ENCODE results near the gene KCNQ5.

KCNQ5 gene

GRCh38 chr6:72761761-72762160 is 139.9 kb downstream of the KCNQ5 start:
- no peak for TF ChIP-seq FOXP2 (optimal IDR thresholded peaks at IDR 0.05; ENCODE audit: control extremely low read depth, extremely low read length, insufficient read depth)
- TF ChIP-seq EZH2 (IDR thresholded peaks at IDR 0.05): no peak
- TF ChIP-seq POLR2AphosphoS5 (IDR thresholded peaks at IDR 0.05; ENCODE audit: borderline replicate concordance, low read depth, low read length): no peak

GRCh38 chr6:72769459-72770125 is 147.7 kb downstream of the KCNQ5 start:
- H3K36me3 ChIP-seq (ENCODE audit: insufficient read depth, low read length): no peaks in the 10 kb centered on the region
- H3K9ac ChIP-seq (ENCODE audit: insufficient read length): no peak overlapping the region
- no peaks in the 10 kb centered on the region for H3K9me3 ChIP-seq (ENCODE audit: low read depth, low read length)
- no peak for DNase-seq (ENCODE audit: low read depth, low spot score)
- no peak overlapping the region for H3K27ac ChIP-seq
- no peak for TF ChIP-seq FOXP2 (optimal IDR thresholded peaks at IDR 0.05; ENCODE audit: control extremely low read depth, extremely low read length, insufficient read depth)
- no peak for TF ChIP-seq POLR2AphosphoS5 (IDR thresholded peaks at IDR 0.05; ENCODE audit: borderline replicate concordance, low read depth, low read length)
- TF ChIP-seq EZH2 (IDR thresholded peaks at IDR 0.05): no peak
- H3K4me3 ChIP-seq: no peak overlapping the region

More at GRCh38 chr6:72761761-72762160, 139.9 kb downstream of the KCNQ5 start:
- Histone ChIP-seq H3K36me3 (ENCODE audit: insufficient read depth, low read length) (no peaks in the 10 kb centered on the region), H3K9ac (ENCODE audit: insufficient read length) (no peak overlapping the region), H3K27ac (no peak overlapping the region), H3K4me3 (no peak overlapping the region), H3K9me3 (ENCODE audit: low read depth, low read length) (no peaks in the 10 kb centered on the region)
- DNase-seq (ENCODE audit: low read depth, low spot score): no peak

GRCh38 chr6:72770959-72771358 is 149.1 kb downstream of the KCNQ5 start:
- H3K9me3 ChIP-seq (ENCODE audit: low read depth, low read length): no peaks in the 10 kb centered on the region
- H3K4me3 ChIP-seq: no peak overlapping the region
- DNase-seq (ENCODE audit: low read depth, low spot score): no peak
- H3K9ac ChIP-seq (ENCODE audit: insufficient read length): no peak overlapping the region
- no peaks in the 10 kb centered on the region for H3K36me3 ChIP-seq (ENCODE audit: insufficient read depth, low read length)
- TF ChIP-seq POLR2AphosphoS5 (IDR thresholded peaks at IDR 0.05; ENCODE audit: borderline replicate concordance, low read depth, low read length) (no peak), FOXP2 (optimal IDR thresholded peaks at IDR 0.05; ENCODE audit: control extremely low read depth, extremely low read length, insufficient read depth) (no peak), EZH2 (IDR thresholded peaks at IDR 0.05) (no peak)
- no peak overlapping the region for H3K27ac ChIP-seq

- no peaks in the 10 kb centered on the region for H3K9me3 ChIP-seq (ENCODE audit: low read depth, low read length)
- no peak for DNase-seq (ENCODE audit: low read depth, low spot score)
- H3K36me3 ChIP-seq (ENCODE audit: insufficient read depth, low read length): no peaks in the 10 kb centered on the region
- TF ChIP-seq FOXP2 (optimal IDR thresholded peaks at IDR 0.05; ENCODE audit: control extremely low read depth, extremely low read length, insufficient read depth) (no peak), EZH2 (IDR thresholded peaks at IDR 0.05) (no peak), POLR2AphosphoS5 (IDR thresholded peaks at IDR 0.05; ENCODE audit: borderline replicate concordance, low read depth, low read length) (no peak; the same call in 1 of the 2 replicates)
- H3K9ac ChIP-seq (ENCODE audit: insufficient read length): no peak overlapping the region
- H3K4me3 ChIP-seq: no peak overlapping the region
- no peak overlapping the region for H3K27ac ChIP-seq
Measured at GRCh38 chr6:72776456-72776855, 154.6 kb downstream of the KCNQ5 start.

GRCh38 chr6:72781624-72782023 is 159.8 kb downstream of the KCNQ5 start:
- H3K27ac ChIP-seq: no peak overlapping the region
- no peak for DNase-seq (ENCODE audit: low read depth, low spot score)
- no peaks in the 10 kb centered on the region for H3K9me3 ChIP-seq (ENCODE audit: low read depth, low read length)
- no peak overlapping the region for H3K4me3 ChIP-seq
- no peaks in the 10 kb centered on the region for H3K36me3 ChIP-seq (ENCODE audit: insufficient read depth, low read length)
- H3K9ac ChIP-seq (ENCODE audit: insufficient read length): no peak overlapping the region
- TF ChIP-seq FOXP2 (optimal IDR thresholded peaks at IDR 0.05; ENCODE audit: control extremely low read depth, extremely low read length, insufficient read depth) (no peak), POLR2AphosphoS5 (IDR thresholded peaks at IDR 0.05; ENCODE audit: borderline replicate concordance, low read depth, low read length) (no peak), EZH2 (IDR thresholded peaks at IDR 0.05) (no peak)

GRCh38 chr6:72783035-72783434 is 161.2 kb downstream of the KCNQ5 start:
- H3K27ac ChIP-seq: no peak overlapping the region
- no peak overlapping the region for H3K4me3 ChIP-seq
- TF ChIP-seq FOXP2 (optimal IDR thresholded peaks at IDR 0.05; ENCODE audit: control extremely low read depth, extremely low read length, insufficient read depth) (no peak), POLR2AphosphoS5 (IDR thresholded peaks at IDR 0.05; ENCODE audit: borderline replicate concordance, low read depth, low read length) (no peak), EZH2 (IDR thresholded peaks at IDR 0.05) (no peak)
- H3K9me3 ChIP-seq (ENCODE audit: low read depth, low read length): no peaks in the 10 kb centered on the region
- no peak overlapping the region for H3K9ac ChIP-seq (ENCODE audit: insufficient read length)
- H3K36me3 ChIP-seq (ENCODE audit: insufficient read depth, low read length): no peaks in the 10 kb centered on the region
- no peak for DNase-seq (ENCODE audit: low read depth, low spot score)

GRCh38 chr6:72783666-72784065 is 161.8 kb downstream of the KCNQ5 start:
- Histone ChIP-seq H3K9me3 (ENCODE audit: low read depth, low read length) (no peaks in the 10 kb centered on the region), H3K4me3 (no peak overlapping the region), H3K9ac (ENCODE audit: insufficient read length) (no peak overlapping the region), H3K36me3 (ENCODE audit: insufficient read depth, low read length) (no peaks in the 10 kb centered on the region), H3K27ac (no peak overlapping the region)
- DNase-seq (ENCODE audit: low read depth, low spot score): no peak
- TF ChIP-seq EZH2 (IDR thresholded peaks at IDR 0.05): no peak
- no peak for TF ChIP-seq FOXP2 (optimal IDR thresholded peaks at IDR 0.05; ENCODE audit: control extremely low read depth, extremely low read length, insufficient read depth)
- TF ChIP-seq POLR2AphosphoS5 (IDR thresholded peaks at IDR 0.05; ENCODE audit: borderline replicate concordance, low read depth, low read length): no peak

- Histone ChIP-seq H3K4me3 (no peak overlapping the region), H3K36me3 (ENCODE audit: insufficient read depth, low read length) (no peaks in the 10 kb centered on the region), H3K27ac (no peak overlapping the region), H3K9me3 (ENCODE audit: low read depth, low read length) (no peaks in the 10 kb centered on the region), H3K9ac (ENCODE audit: insufficient read length) (no peak overlapping the region)
- no peak for DNase-seq (ENCODE audit: low read depth, low spot score)
- TF ChIP-seq EZH2 (IDR thresholded peaks at IDR 0.05) (no peak), POLR2AphosphoS5 (IDR thresholded peaks at IDR 0.05; ENCODE audit: borderline replicate concordance, low read depth, low read length) (no peak), FOXP2 (optimal IDR thresholded peaks at IDR 0.05; ENCODE audit: control extremely low read depth, extremely low read length, insufficient read depth) (no peak)
Measured at GRCh38 chr6:72784071-72784470, 162.2 kb downstream of the KCNQ5 start.

- TF ChIP-seq POLR2AphosphoS5 (IDR thresholded peaks at IDR 0.05; ENCODE audit: borderline replicate concordance, low read depth, low read length) (no peak), FOXP2 (optimal IDR thresholded peaks at IDR 0.05; ENCODE audit: control extremely low read depth, extremely low read length, insufficient read depth) (no peak), EZH2 (IDR thresholded peaks at IDR 0.05) (no peak)
Measured at GRCh38 chr6:72784581-72784980, 162.7 kb downstream of the KCNQ5 start.

More at GRCh38 chr6:72784581-72784980, 162.7 kb downstream of the KCNQ5 start:
- H3K9ac ChIP-seq (ENCODE audit: insufficient read length): no peak overlapping the region
- H3K27ac ChIP-seq: no peak overlapping the region
- H3K9me3 ChIP-seq (ENCODE audit: low read depth, low read length): no peaks in the 10 kb centered on the region
- H3K4me3 ChIP-seq: no peak overlapping the region
- DNase-seq (ENCODE audit: low read depth, low spot score): no peak
- H3K36me3 ChIP-seq (ENCODE audit: insufficient read depth, low read length): no peaks in the 10 kb centered on the region
